22Rv1 (cell line): ENCODE measurements around the gene CMTM5.

ENCODE experiments used
- CTCF ChIP-seq: fragments of 450-650 bp; IDR thresholded peaks from 2 replicates; pipeline ENCODE4 v1.5.1; 2017; ENCODE audit warnings: mild to moderate bottlenecking
- ZFX ChIP-seq: fragments of 450-650 bp; IDR thresholded peaks from 2 replicates; pipeline ENCODE4 v1.6.1; 2017; ENCODE audit warnings: antibody characterized with exemption, borderline replicate concordance

DNA sequence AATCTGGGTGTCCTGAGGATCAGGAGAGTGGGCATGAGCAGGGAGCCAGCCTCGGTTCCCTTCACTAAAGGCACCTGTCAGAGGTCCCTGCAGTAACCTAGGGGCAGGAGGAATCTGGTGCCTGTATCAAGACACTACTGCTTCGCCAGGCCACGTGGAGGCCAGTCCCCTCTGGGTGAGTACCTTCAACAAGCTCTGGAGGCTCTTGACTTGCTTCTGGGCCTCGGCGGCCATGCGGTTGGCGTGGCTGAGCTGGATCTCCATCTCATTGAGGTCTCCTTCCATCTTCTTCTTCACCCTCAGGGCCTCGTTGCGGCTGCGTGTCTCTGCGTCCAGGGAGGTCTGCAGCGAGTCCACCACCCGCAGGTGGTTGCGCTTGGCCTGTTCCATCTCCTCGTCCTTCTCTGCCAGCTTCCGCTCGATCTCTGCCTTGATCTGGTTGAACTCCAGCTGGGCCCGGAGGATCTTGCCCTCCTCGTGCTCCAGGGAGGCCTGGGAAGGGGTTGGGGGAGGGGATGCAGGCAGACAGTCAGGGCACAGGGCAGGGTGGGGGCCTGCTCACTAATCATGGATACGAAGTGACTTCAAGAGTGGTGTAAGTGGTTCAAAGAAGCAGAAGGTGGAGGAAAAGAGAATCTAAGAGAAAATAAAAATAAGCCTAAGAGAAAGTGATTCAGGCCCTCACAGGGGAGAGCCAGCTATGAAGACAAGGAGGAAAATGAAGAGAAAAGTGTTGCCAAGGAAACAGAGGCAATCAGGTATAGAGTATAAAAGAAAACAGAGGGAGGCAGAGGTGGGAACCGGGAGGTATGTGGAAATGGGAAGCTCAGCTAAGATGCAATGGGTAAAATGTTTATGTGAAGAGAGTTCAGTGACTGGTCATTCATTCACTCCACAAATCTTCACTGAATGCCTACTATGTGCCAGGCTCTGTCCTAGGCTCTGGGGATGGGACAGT is 39.3 kb downstream of the CMTM5 start:
- TF ChIP-seq CTCF (no peak), ZFX (no peak)
